GM12873 (cell line): ENCODE measurements around the gene ZFP64.

Experiments
- TF ChIP-seq, protein P1 (sequence below): IDR thresholded peaks from 2 replicates; pipeline ENCODE4 v1.5.1; 2012; ENCODE audit warnings: low read depth, mild to moderate bottlenecking, moderate library complexity, low read length, control low read depth; ENCODE audit not compliant: insufficient read depth; ENCODE audit errors: missing control alignments

Gene ZFP64

GRCh38 chr20:52179331-52180179 lies 12.0 kb downstream of the ZFP64 start:
- TF ChIP-seq, protein P1, sequence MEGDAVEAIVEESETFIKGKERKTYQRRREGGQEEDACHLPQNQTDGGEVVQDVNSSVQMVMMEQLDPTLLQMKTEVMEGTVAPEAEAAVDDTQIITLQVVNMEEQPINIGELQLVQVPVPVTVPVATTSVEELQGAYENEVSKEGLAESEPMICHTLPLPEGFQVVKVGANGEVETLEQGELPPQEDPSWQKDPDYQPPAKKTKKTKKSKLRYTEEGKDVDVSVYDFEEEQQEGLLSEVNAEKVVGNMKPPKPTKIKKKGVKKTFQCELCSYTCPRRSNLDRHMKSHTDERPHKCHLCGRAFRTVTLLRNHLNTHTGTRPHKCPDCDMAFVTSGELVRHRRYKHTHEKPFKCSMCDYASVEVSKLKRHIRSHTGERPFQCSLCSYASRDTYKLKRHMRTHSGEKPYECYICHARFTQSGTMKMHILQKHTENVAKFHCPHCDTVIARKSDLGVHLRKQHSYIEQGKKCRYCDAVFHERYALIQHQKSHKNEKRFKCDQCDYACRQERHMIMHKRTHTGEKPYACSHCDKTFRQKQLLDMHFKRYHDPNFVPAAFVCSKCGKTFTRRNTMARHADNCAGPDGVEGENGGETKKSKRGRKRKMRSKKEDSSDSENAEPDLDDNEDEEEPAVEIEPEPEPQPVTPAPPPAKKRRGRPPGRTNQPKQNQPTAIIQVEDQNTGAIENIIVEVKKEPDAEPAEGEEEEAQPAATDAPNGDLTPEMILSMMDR = no peak

DNA sequence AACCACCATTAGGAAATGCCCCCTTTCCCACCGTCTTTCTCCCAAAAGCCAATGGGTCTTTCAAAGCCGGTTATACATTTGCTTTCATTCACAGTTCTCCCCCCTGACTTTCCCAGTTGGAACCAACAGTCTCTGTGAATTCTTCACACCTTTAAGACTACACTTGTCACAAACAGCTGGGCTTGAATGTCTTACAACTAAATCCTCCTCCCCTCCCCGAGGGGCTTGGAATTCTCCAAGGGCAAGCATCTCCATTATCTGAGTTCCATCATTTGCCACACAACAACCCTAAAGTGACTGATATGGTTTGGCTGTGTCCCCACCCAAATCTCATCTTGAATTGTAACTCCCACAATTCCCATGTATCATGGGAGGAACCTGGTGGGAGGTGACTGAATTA lies 12.9 kb downstream of the ZFP64 start:
- TF ChIP-seq, protein P1 = no peak

- TF ChIP-seq, protein P1 = no peak
Observed at GRCh38 chr20:52175840-52176239, 15.7 kb downstream of the ZFP64 start.

DNA sequence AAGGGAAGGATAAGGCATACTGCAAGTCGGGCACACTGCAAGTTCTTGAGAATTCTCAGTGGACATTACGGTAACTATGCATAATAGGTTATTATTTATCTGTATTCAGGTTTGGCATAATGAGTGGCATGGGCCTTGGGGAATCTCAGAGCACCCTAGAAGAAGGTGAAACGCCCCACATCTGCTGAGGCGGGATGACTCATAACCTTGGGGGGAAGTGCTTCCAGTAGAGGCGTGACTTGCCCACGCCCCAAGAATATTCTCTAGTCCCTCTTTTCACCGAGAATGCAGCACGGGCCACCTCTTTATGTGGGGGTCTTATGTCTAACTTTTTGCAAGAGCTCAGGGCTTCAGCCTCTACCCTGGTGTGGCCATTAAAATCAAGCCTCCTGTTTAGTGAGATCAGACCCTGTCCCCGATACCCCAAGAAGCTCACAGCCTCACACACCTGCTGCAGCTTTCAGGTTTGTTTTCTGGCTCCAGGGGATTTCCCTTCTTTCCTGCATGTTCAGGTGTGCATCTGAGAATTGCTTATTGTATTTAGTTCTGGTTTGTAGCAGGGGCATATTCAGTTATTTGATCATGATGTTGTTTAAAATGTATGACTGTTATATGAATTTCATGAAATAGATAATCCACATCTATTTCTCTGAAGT lies 19.1 kb downstream of the ZFP64 start:
- TF ChIP-seq, protein P1 = no peak

GRCh38 chr20:52171025-52171424 lies 20.6 kb downstream of the ZFP64 start:
- TF ChIP-seq, protein P1 = no peak

DNA sequence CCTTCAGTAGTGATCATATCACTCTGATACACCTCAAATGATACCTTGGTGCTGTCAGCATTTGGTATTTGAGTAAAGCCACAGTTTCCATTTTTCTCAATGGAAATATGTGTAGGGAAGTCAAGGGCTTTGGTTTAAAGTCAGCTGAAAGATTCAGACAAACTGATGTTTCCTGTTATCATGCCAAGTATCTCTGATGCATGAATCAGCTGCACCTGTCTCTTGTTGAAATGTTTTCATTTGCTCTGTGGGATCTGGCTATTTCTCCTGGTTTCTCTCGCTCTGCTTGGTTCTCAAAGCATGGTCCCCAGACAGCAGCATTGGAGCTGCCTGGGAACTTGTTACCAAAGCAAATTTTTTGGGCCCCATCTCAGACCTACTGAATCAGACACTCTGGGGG lies 23.5 kb downstream of the ZFP64 start:
- TF ChIP-seq, protein P1 = no peak

DNA sequence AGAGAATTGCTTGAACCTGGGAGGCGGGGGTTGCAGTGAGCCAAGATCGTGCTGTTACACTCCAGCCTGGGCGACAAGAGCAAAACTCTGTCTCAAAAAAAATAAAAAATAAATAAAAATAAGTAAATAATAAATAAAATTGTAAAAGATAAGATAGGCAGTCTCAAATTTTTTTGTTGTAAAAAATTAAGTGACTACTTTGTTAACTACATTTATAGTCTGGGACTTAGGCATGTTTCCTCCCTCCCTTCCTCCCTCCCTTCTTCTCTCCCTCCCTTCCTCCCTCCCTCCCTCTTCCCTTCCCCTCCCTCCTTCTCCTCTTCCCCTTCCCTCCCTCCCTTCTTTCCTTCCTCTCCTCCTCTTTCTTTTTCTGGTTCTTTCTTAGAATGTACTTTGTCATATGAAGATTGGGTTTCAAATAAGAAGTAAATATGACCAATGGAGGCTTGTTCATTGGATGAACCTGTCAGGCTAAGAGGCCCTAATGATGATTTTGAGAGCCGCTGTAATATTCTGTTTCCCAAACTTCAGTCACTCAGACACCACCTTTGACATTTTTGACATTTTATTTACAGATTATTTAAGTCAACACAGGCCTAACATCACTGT lies 24.2 kb downstream of the ZFP64 start:
- TF ChIP-seq, protein P1 = no peak
